Measurements from ENCODE around the gene SDHAF2. TPM values are rescaled to one million over a fixed set of nuclear protein-coding genes. Genes with fewer than 3 reads are reported as not detected.

SDHAF2 gene
- total RNA-seq, 1 experiment from 2014 or later = 34.0 TPM

GRCh38 chr11:61442616-61443015, 12.7 kb downstream of the SDHAF2 start:
- intact Hi-C loops (cut with micrococcal nuclease) = no loop called here
- BruUV-seq (replicated peaks) = no TSS peak

GRCh38 chr11:61445516-61445915, 15.6 kb downstream of the SDHAF2 start:
- Histone ChIP-seq H3K9ac (ENCODE audit: low read length) (no peak overlapping the region), H2AFZ (ENCODE audit: low read depth, low read length, poor library complexity, severe bottlenecking) (no peak overlapping the region), H3K9me3 (ENCODE audit: control insufficient read depth in 1 of 2, insufficient read depth in 1 of 2, low read depth in 1 of 2, low read length in 2 of 2) (no peaks in the 10 kb centered on the region), H3K9me2 (ENCODE audit: insufficient read depth) (no peaks in the 10 kb centered on the region), H3K79me2 (ENCODE audit: insufficient read depth, low read length) (peaks cover 48% of the 10 kb centered on the region), H3K4me1 (ENCODE audit: control insufficient read depth in 1 of 2, insufficient read depth in 2 of 2, low read length in 2 of 2) (peaks cover 0 to 8% of the 10 kb centered on the region in 2 experiments; a peak in 2 of 4 replicates), H3K27me3 (ENCODE audit: insufficient read depth, low read length) (no peaks in the 10 kb centered on the region), H4K20me1 (ENCODE audit: insufficient read depth) (no peaks in the 10 kb centered on the region; the same call in 1 of the 2 replicates), H3K4me3 (replicated peaks in 1 of 2; ENCODE audit: low read depth in 1 of 2, low read length in 2 of 2) (no peak overlapping the region), H3K27ac (ENCODE audit: low read depth, low read length) (peak overlapping the region; percentile 7; the same call in 1 of the 2 replicates), H3K36me3 (ENCODE audit: control insufficient read depth in 1 of 2, insufficient read depth in 2 of 2, low read length in 2 of 2) (peaks cover 15 to 28% of the 10 kb centered on the region in 2 experiments), H3K4me2 (ENCODE audit: low read length) (no peak overlapping the region)
- no peak for ATAC-seq
- RAD21 ChIA-PET (ENCODE audit: low non-redundant PET in 1 of 2, low total read pairs in 2 of 2, uncharacterized antibody in 2 of 2, unreplicated experiment in 2 of 2) = interaction anchor here in 1 of 2 experiments (1.0 to 1.2 kb wide), 2 partner anchors 86 to 288 kb away, joined by 3 read pairs; no protein-coding TSS in a partner anchor
- intact Hi-C loops (cut with micrococcal nuclease) = no loop called here
- POLR2A ChIA-PET = no interaction called here
- CTCF ChIA-PET = interaction anchor here (0.6 to 3.1 kb wide), 25 partner anchors 9 to 288 kb away, joined by 3 to 37 read pairs (median 6); partner anchors contain the start of genes CPSF7, CYB561A3, SDHAF2 and TMEM138
- BruUV-seq (replicated peaks) = no TSS peak
- DNase-seq (ENCODE audit: low read depth, low spot score) = no peak
- TF ChIP-seq CEBPB (IDR thresholded peaks at IDR 0.05; ENCODE audit: low read depth) (no peak), ZBTB33 (IDR thresholded peaks at IDR 0.05; ENCODE audit: extremely low read depth, insufficient replicate concordance, low read length) (no peak), EGR1 (IDR thresholded peaks at IDR 0.05; ENCODE audit: low read depth) (no peak), FOSL1 (IDR thresholded peaks at IDR 0.05; ENCODE audit: low read depth) (no peak), TCF7L2 (IDR thresholded peaks at IDR 0.05; ENCODE audit: borderline replicate concordance, extremely low read depth, insufficient read depth, insufficient read length) (no peak), SP1 (IDR thresholded peaks at IDR 0.05; ENCODE audit: low read depth) (no peak), ZNF274 (IDR thresholded peaks at IDR 0.05; ENCODE audit: low read depth, low read length) (no peak), JUND (IDR thresholded peaks at IDR 0.05) (no peak), ZFX (IDR thresholded peaks at IDR 0.05) (no peak), SIN3A (IDR thresholded peaks at IDR 0.05; ENCODE audit: low read depth) (no peak)
- TF ChIP-seq, protein P1, sequence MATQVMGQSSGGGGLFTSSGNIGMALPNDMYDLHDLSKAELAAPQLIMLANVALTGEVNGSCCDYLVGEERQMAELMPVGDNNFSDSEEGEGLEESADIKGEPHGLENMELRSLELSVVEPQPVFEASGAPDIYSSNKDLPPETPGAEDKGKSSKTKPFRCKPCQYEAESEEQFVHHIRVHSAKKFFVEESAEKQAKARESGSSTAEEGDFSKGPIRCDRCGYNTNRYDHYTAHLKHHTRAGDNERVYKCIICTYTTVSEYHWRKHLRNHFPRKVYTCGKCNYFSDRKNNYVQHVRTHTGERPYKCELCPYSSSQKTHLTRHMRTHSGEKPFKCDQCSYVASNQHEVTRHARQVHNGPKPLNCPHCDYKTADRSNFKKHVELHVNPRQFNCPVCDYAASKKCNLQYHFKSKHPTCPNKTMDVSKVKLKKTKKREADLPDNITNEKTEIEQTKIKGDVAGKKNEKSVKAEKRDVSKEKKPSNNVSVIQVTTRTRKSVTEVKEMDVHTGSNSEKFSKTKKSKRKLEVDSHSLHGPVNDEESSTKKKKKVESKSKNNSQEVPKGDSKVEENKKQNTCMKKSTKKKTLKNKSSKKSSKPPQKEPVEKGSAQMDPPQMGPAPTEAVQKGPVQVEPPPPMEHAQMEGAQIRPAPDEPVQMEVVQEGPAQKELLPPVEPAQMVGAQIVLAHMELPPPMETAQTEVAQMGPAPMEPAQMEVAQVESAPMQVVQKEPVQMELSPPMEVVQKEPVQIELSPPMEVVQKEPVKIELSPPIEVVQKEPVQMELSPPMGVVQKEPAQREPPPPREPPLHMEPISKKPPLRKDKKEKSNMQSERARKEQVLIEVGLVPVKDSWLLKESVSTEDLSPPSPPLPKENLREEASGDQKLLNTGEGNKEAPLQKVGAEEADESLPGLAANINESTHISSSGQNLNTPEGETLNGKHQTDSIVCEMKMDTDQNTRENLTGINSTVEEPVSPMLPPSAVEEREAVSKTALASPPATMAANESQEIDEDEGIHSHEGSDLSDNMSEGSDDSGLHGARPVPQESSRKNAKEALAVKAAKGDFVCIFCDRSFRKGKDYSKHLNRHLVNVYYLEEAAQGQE (IDR thresholded peaks at IDR 0.05; ENCODE audit: low read depth) = no peak

More at GRCh38 chr11:61442616-61443015, 12.7 kb downstream of the SDHAF2 start:
- Histone ChIP-seq H3K9me2 (ENCODE audit: insufficient read depth) (no peaks in the 10 kb centered on the region), H3K27ac (ENCODE audit: low read depth, low read length) (no peak overlapping the region), H3K4me3 (replicated peaks in 1 of 2; ENCODE audit: low read depth in 1 of 2, low read length in 2 of 2) (no peak overlapping the region), H3K4me1 (ENCODE audit: control insufficient read depth in 1 of 2, insufficient read depth in 2 of 2, low read length in 2 of 2) (peaks cover 0 to 8% of the 10 kb centered on the region in 2 experiments; a peak in 2 of 4 replicates), H3K4me2 (ENCODE audit: low read length) (no peak overlapping the region), H3K27me3 (ENCODE audit: insufficient read depth, low read length) (no peaks in the 10 kb centered on the region), H2AFZ (ENCODE audit: low read depth, low read length, poor library complexity, severe bottlenecking) (no peak overlapping the region), H3K79me2 (ENCODE audit: insufficient read depth, low read length) (peaks cover 73% of the 10 kb centered on the region), H3K36me3 (ENCODE audit: control insufficient read depth in 1 of 2, insufficient read depth in 2 of 2, low read length in 2 of 2) (peaks cover 30 to 46% of the 10 kb centered on the region in 2 experiments), H3K9me3 (ENCODE audit: control insufficient read depth in 1 of 2, insufficient read depth in 1 of 2, low read depth in 1 of 2, low read length in 2 of 2) (no peaks in the 10 kb centered on the region), H4K20me1 (ENCODE audit: insufficient read depth) (peaks cover 1% of the 10 kb centered on the region; the same call in 1 of the 2 replicates), H3K9ac (ENCODE audit: low read length) (no peak overlapping the region)
- RAD21 ChIA-PET (ENCODE audit: low non-redundant PET in 1 of 2, low total read pairs in 2 of 2, uncharacterized antibody in 2 of 2, unreplicated experiment in 2 of 2) = no interaction called here
- POLR2A ChIA-PET = interaction anchor here (1.4 kb wide), 1 partner anchor 13 kb away, joined by 3 read pairs; the partner anchor contains the start of genes CPSF7 and SDHAF2
- ATAC-seq = no peak
- DNase-seq (ENCODE audit: low read depth, low spot score) = no peak
- CTCF ChIA-PET = no interaction called here
- TF ChIP-seq SIN3A (IDR thresholded peaks at IDR 0.05; ENCODE audit: low read depth) (no peak), EZH2phosphoT487 (IDR thresholded peaks at IDR 0.05; ENCODE audit: borderline replicate concordance) (no peak), ZFX (IDR thresholded peaks at IDR 0.05) (no peak), SRF (IDR thresholded peaks at IDR 0.05; ENCODE audit: low read depth) (no peak), JUND (IDR thresholded peaks at IDR 0.05) (no peak), YY1 (IDR thresholded peaks at IDR 0.05; ENCODE audit: extremely low read depth, insufficient replicate concordance, low read depth, low read length) (no peak), CEBPB (IDR thresholded peaks at IDR 0.05; ENCODE audit: low read depth) (no peak), FOSL1 (IDR thresholded peaks at IDR 0.05; ENCODE audit: low read depth) (no peak), EGR1 (IDR thresholded peaks at IDR 0.05; ENCODE audit: low read depth) (no peak), POLR2AphosphoS5 (IDR thresholded peaks at IDR 0.05; ENCODE audit: low read depth, low read length) (no peak)
- TF ChIP-seq, protein P2, sequence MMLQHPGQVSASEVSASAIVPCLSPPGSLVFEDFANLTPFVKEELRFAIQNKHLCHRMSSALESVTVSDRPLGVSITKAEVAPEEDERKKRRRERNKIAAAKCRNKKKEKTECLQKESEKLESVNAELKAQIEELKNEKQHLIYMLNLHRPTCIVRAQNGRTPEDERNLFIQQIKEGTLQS (IDR thresholded peaks at IDR 0.05) = no peak
